Measurements from ENCODE around the gene PHF10.

PHF10 gene

GRCh38 chr6:169738976-169739529, 14.8 kb upstream of the PHF10 start:
- TF ChIP-seq FOXP2 (optimal IDR thresholded peaks at IDR 0.05; ENCODE audit: borderline replicate concordance, extremely low read depth, extremely low read length, insufficient read depth), result no peak
- TF ChIP-seq POLR2AphosphoS5 (IDR thresholded peaks at IDR 0.05; ENCODE audit: low read depth, low read length), result no peak
- no peak for TF ChIP-seq SIN3A (IDR thresholded peaks at IDR 0.05; ENCODE audit: borderline replicate concordance, insufficient read depth, low read length)
- TF ChIP-seq, protein P1, sequence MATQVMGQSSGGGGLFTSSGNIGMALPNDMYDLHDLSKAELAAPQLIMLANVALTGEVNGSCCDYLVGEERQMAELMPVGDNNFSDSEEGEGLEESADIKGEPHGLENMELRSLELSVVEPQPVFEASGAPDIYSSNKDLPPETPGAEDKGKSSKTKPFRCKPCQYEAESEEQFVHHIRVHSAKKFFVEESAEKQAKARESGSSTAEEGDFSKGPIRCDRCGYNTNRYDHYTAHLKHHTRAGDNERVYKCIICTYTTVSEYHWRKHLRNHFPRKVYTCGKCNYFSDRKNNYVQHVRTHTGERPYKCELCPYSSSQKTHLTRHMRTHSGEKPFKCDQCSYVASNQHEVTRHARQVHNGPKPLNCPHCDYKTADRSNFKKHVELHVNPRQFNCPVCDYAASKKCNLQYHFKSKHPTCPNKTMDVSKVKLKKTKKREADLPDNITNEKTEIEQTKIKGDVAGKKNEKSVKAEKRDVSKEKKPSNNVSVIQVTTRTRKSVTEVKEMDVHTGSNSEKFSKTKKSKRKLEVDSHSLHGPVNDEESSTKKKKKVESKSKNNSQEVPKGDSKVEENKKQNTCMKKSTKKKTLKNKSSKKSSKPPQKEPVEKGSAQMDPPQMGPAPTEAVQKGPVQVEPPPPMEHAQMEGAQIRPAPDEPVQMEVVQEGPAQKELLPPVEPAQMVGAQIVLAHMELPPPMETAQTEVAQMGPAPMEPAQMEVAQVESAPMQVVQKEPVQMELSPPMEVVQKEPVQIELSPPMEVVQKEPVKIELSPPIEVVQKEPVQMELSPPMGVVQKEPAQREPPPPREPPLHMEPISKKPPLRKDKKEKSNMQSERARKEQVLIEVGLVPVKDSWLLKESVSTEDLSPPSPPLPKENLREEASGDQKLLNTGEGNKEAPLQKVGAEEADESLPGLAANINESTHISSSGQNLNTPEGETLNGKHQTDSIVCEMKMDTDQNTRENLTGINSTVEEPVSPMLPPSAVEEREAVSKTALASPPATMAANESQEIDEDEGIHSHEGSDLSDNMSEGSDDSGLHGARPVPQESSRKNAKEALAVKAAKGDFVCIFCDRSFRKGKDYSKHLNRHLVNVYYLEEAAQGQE (IDR thresholded peaks at IDR 0.05; ENCODE audit: insufficient read depth in 1 of 2, low read depth in 2 of 2, low read length in 2 of 2), result no peak
- TF ChIP-seq TAF1 (IDR thresholded peaks at IDR 0.05; ENCODE audit: borderline replicate concordance, insufficient read depth, low read length), result no peak

DNA sequence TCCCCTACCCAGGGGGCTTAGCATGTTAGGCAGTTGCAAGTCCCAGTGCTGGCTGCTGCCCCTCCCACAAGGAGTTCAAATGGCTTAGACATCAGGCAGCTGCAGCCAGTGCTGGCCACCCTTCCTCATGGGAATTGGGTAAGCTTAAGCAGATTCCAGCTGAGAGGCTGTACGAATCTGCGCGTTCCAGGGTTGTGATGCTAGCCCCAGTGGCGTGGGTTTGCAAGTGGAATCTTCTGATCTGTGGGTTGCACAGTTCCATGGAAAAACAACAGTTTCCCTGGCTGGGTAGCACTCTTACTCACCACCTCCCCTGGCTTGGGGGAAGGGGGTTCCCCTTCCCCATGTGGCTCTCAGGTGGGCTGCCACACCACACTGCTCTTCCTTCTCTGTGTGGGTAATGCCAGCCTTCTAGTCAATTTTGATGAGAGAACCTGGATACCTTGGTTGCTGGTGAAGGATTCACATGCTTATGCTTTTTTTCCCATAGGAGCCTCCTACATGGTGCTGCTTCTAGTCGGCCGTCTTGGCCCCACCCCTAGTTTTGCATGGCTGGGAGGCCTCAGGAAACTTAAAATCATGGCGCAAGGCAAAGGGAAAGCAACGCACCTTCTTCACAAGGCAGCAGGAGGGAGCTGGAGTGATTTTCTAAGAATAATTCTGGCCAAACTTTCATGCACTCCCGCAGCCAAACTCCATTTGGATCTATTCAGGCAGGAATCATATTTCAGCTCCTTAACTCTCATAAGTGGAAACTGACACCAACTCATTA, 14.1 kb upstream of the PHF10 start:
- TF ChIP-seq TAF1 (IDR thresholded peaks at IDR 0.05; ENCODE audit: borderline replicate concordance, insufficient read depth, low read length) (no peak), FOXP2 (optimal IDR thresholded peaks at IDR 0.05; ENCODE audit: borderline replicate concordance, extremely low read depth, extremely low read length, insufficient read depth) (no peak), POLR2AphosphoS5 (IDR thresholded peaks at IDR 0.05; ENCODE audit: low read depth, low read length) (no peak), SIN3A (IDR thresholded peaks at IDR 0.05; ENCODE audit: borderline replicate concordance, insufficient read depth, low read length) (no peak)
- TF ChIP-seq, protein P1 (IDR thresholded peaks at IDR 0.05; ENCODE audit: insufficient read depth in 1 of 2, low read depth in 2 of 2, low read length in 2 of 2), result no peak

GRCh38 chr6:169729961-169730360, 5.7 kb upstream of the PHF10 start:
- TF ChIP-seq POLR2AphosphoS5 (IDR thresholded peaks at IDR 0.05; ENCODE audit: low read depth, low read length), result no peak
- no peak for TF ChIP-seq TAF1 (IDR thresholded peaks at IDR 0.05; ENCODE audit: borderline replicate concordance, insufficient read depth, low read length)
- TF ChIP-seq, protein P1 (IDR thresholded peaks at IDR 0.05; ENCODE audit: insufficient read depth in 1 of 2, low read depth in 2 of 2, low read length in 2 of 2), result no peak
- TF ChIP-seq SIN3A (IDR thresholded peaks at IDR 0.05; ENCODE audit: borderline replicate concordance, insufficient read depth, low read length), result no peak
- no peak for TF ChIP-seq FOXP2 (optimal IDR thresholded peaks at IDR 0.05; ENCODE audit: borderline replicate concordance, extremely low read depth, extremely low read length, insufficient read depth)

DNA sequence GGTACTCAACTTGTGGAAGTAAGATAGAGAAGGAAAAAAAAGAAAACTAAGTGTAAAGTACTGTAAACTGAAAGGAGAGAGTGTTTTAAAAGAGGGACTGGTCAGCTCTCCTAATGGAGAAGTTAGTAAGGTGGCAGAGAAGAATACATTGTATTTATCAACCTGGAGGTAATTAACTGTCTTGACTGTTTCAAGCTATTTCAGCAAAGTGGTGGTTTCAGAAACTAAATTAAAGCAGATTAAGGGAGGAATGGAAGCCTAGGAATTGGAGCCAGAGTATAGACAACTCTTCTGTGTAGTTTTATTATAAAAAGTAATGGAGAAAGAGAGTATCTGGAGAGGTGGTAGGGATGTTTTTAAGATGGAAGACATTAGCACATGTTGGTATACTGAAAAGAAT, 2.7 kb upstream of the PHF10 start:
- TF ChIP-seq FOXP2 (optimal IDR thresholded peaks at IDR 0.05; ENCODE audit: borderline replicate concordance, extremely low read depth, extremely low read length, insufficient read depth), result no peak
- no peak for TF ChIP-seq POLR2AphosphoS5 (IDR thresholded peaks at IDR 0.05; ENCODE audit: low read depth, low read length)
- TF ChIP-seq TAF1 (IDR thresholded peaks at IDR 0.05; ENCODE audit: borderline replicate concordance, insufficient read depth, low read length), result no peak

DNA sequence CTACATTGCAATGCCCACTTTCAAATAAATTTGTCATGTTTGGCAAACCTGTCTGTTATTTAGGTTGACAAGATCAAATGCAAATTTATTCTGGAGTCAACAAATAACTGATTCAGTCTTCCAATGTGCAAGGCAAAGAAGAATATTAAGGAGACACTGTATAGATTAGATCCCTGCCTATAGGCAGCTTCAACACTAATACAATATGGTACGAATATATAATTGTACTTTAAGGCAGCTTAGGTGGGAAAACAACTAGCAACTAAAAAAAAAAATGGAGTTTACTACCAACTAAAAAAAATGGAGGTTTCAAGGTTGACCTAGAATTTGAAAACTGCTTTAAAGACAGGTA, 1.7 kb upstream of the PHF10 start:
- TF ChIP-seq, protein P1 (IDR thresholded peaks at IDR 0.05; ENCODE audit: insufficient read depth in 1 of 2, low read depth in 2 of 2, low read length in 2 of 2), result no peak
- no peak for TF ChIP-seq POLR2AphosphoS5 (IDR thresholded peaks at IDR 0.05; ENCODE audit: low read depth, low read length)
- TF ChIP-seq FOXP2 (optimal IDR thresholded peaks at IDR 0.05; ENCODE audit: borderline replicate concordance, extremely low read depth, extremely low read length, insufficient read depth), result no peak
